Spinal cord (tissue), 10 donors: ENCODE measurements around the gene AKT1S1. TPM values are rescaled to one million over a fixed set of nuclear protein-coding genes. Genes with fewer than 3 reads are reported as not detected.
"Not testable (repeated sequence)": the region's sequence is repeated elsewhere in the genome, so short reads cannot be mapped to it uniquely, and the experiment has no call there.

Experiments used
- DNase-seq, 6 donors: peaks; one replicate each; pipeline versions ENCODE4 v3.0.0 to v3.0.0-alpha.2; 2013 to 2015; ENCODE audit warnings: low spot score in 6 of 6, low read depth in 4 of 6
- H3K27ac ChIP-seq: one replicate; pipeline ENCODE4 v1.5.1; 2013; ENCODE audit warnings: low read depth, low read length, control low read depth
- H3K27me3 ChIP-seq: one replicate; pipeline ENCODE4 v1.6.1; 2013; ENCODE audit warnings: low read length; ENCODE audit not compliant: control insufficient read depth, insufficient read depth
- H3K36me3 ChIP-seq: one replicate; pipeline ENCODE4 v1.6.1; 2013; ENCODE audit warnings: low read length; ENCODE audit not compliant: control insufficient read depth, insufficient read depth
- H3K4me1 ChIP-seq: one replicate; pipeline ENCODE4 v1.6.1; 2013; ENCODE audit warnings: low read length; ENCODE audit not compliant: control insufficient read depth, insufficient read depth
- H3K4me3 ChIP-seq: one replicate; pipeline ENCODE4 v1.5.1; 2013; ENCODE audit warnings: low read depth, low read length, control low read depth
- H3K9me3 ChIP-seq: one replicate; pipeline ENCODE4 v1.6.1; 2013; ENCODE audit warnings: low read length; ENCODE audit not compliant: control insufficient read depth, insufficient read depth
- WGBS: methylation state at CpG from one replicate; pipeline ENCODE4 v1.1.5; 2013; ENCODE audit warnings: missing lambda C conversion rate; ENCODE audit not compliant: insufficient coverage; 5-methylcytosine and 5-hydroxymethylcytosine counted together
- long read RNA-seq, 4 donors: transcript quantifications; one replicate each; lab custom pipeline, GENCODE V29; 2026
- polyA plus RNA-seq, 2 donors: library from polyadenylated mRNA; unstranded; fragments of 120-200 nt; gene quantifications; one replicate each; pipeline ENCODE4 v1.2.1, GENCODE V29; 2013; ENCODE audit not compliant: insufficient read length in 2 of 2
- total RNA-seq, 2 donors: library from RNA; depleted of rRNA in 1 of 2; stranded (reverse); fragments of 120-200 nt in 1 of 2; fragments of >200 nt in 1 of 2; gene quantifications; one replicate each; pipeline versions ENCODE4 v1.2.3 to v1.2.4, GENCODE V29; 2013 to 2014
- donor health status: healthy.

The AKT1S1 gene
- total RNA-seq: 1 to 10 TPM; 3.8 to 9.0 TPM
- 10 to 100 TPM; 43.0 to 43.8 TPM for polyA plus RNA-seq
- long read RNA-seq, donor 1, transcript AKT1S1-207 (5 exons, 3,075 nt): major isoform, 10 of 13 reads
- long read RNA-seq, donor 1, partial matches to known transcripts: 0 of 13 reads
- long read RNA-seq, donor 1, other reads (novel, unspliced or antisense): 0 of 13 reads
- long read RNA-seq, donor 2, transcript AKT1S1-205 (4 exons, 3,640 nt): major isoform, 8 of 13 reads
- long read RNA-seq, donor 2, partial matches to known transcripts: 0 of 13 reads
- long read RNA-seq, donor 2, other reads (novel, unspliced or antisense): 0 of 13 reads
- long read RNA-seq, donor 3, partial matches to known transcripts: 5 of 9 reads
- long read RNA-seq, donor 3, other reads (novel, unspliced or antisense): 0 of 9 reads
- long read RNA-seq, donor 4, transcript AKT1S1-205 (4 exons, 3,640 nt): minor isoform, 9 of 103 reads
- long read RNA-seq, donor 4, transcript AKT1S1-207 (5 exons, 3,075 nt): major isoform, 12 of 103 reads
- long read RNA-seq, donor 4, partial matches to known transcripts: 77 of 103 reads
- long read RNA-seq, donor 4, other reads (novel, unspliced or antisense): 0 of 103 reads

GRCh38 chr19:49877020-49877878, at the start of gene AKT1S1, which contains the start of gene TBC1D17:
Gene AKT1S1, minus strand, starts transcription at chr19:49877355. Its CDS starts 4,060 bp downstream, at chr19:49873295.
Gene TBC1D17, plus strand, starts transcription at chr19:49877702. Its CDS starts 22 bp downstream, at chr19:49877724.
- Histone ChIP-seq H3K36me3 (peaks cover 69% of the 10 kb centered on the region), H3K9me3 (no peaks in the 10 kb centered on the region), H3K4me1 (peaks cover 23% of the 10 kb centered on the region), H3K27me3 (no peaks in the 10 kb centered on the region), H3K4me3 (peak within 1 kb of the TSS; percentile 96), H3K27ac (peak within 1 kb of the TSS; percentile 100)
- under 1% methylated on average over 61 of the region's 61 CpGs for WGBS
- peak; percentile 99 to 100 (median 100) for DNase-seq

- no peaks in the 10 kb centered on the region for H3K9me3 ChIP-seq
- H3K4me1 ChIP-seq: peaks cover 24% of the 10 kb centered on the region
- 94% methylated on average over 6 of the region's 10 CpGs for WGBS
- H3K4me3 ChIP-seq: no peak overlapping the region
- H3K27me3 ChIP-seq: no peaks in the 10 kb centered on the region
- H3K36me3 ChIP-seq: peaks cover 63% of the 10 kb centered on the region
- no peak overlapping the region for H3K27ac ChIP-seq
- no peak for DNase-seq
These were observed 49.4 kb upstream of the AKT1S1 start for GRCh38 chr19:49926515-49926914.

- H3K27me3 ChIP-seq: no peaks in the 10 kb centered on the region
- peaks cover 74% of the 10 kb centered on the region for H3K36me3 ChIP-seq
These were observed 48.3 kb upstream of the AKT1S1 start for GRCh38 chr19:49925486-49925885.

GRCh38 chr19:49924881-49925210, 47.7 kb upstream of the AKT1S1 start:
- Histone ChIP-seq H3K36me3 (peaks cover 76% of the 10 kb centered on the region), H3K4me1 (peaks cover 16% of the 10 kb centered on the region)
- not testable (repeated sequence) for H3K27ac ChIP-seq, H3K4me3 ChIP-seq, H3K9me3 ChIP-seq, H3K27me3 ChIP-seq, DNase-seq
- 100% methylated on average over 6 of the region's 13 CpGs for WGBS

More at GRCh38 chr19:49925486-49925885, 48.3 kb upstream of the AKT1S1 start:
- peaks cover 21% of the 10 kb centered on the region for H3K4me1 ChIP-seq
- 96% methylated on average over 3 of the region's 5 CpGs for WGBS
- H3K9me3 ChIP-seq: no peaks in the 10 kb centered on the region
- no peak for DNase-seq
- H3K27ac ChIP-seq: no peak overlapping the region
- H3K4me3 ChIP-seq: no peak overlapping the region

GRCh38 chr19:49924004-49924880, 47.1 kb upstream of the AKT1S1 start:
- DNase-seq: no peak
- H3K4me3 ChIP-seq: no peak overlapping the region
- 80% methylated on average over 22 of the region's 25 CpGs for WGBS
- H3K9me3 ChIP-seq: no peaks in the 10 kb centered on the region
- H3K36me3 ChIP-seq: peaks cover 76% of the 10 kb centered on the region
- H3K27me3 ChIP-seq: no peaks in the 10 kb centered on the region
- peaks cover 18% of the 10 kb centered on the region for H3K4me1 ChIP-seq
- H3K27ac ChIP-seq: no peak overlapping the region

- Histone ChIP-seq H3K27me3 (no peaks in the 10 kb centered on the region), H3K9me3 (no peaks in the 10 kb centered on the region), H3K36me3 (peaks cover 72% of the 10 kb centered on the region), H3K4me3 (no peak overlapping the region), H3K27ac (no peak overlapping the region), H3K4me1 (peaks cover 16% of the 10 kb centered on the region)
- no peak for DNase-seq
- WGBS: 95% methylated on average over 28 of the region's 31 CpGs
These were observed 46.2 kb upstream of the AKT1S1 start for GRCh38 chr19:49923055-49924003.

- peaks cover 74% of the 10 kb centered on the region for H3K36me3 ChIP-seq
- H3K27ac ChIP-seq: no peak overlapping the region
- no peak overlapping the region for H3K4me3 ChIP-seq
- H3K9me3 ChIP-seq: no peaks in the 10 kb centered on the region
- H3K27me3 ChIP-seq: no peaks in the 10 kb centered on the region
- H3K4me1 ChIP-seq: peaks cover 8% of the 10 kb centered on the region
- WGBS: 94% methylated on average over 15 of the region's 22 CpGs
- DNase-seq: no peak
These were observed 45.0 kb upstream of the AKT1S1 start for GRCh38 chr19:49921871-49922795.
